ENCODE measurements around the gene NAXE.

DNA sequence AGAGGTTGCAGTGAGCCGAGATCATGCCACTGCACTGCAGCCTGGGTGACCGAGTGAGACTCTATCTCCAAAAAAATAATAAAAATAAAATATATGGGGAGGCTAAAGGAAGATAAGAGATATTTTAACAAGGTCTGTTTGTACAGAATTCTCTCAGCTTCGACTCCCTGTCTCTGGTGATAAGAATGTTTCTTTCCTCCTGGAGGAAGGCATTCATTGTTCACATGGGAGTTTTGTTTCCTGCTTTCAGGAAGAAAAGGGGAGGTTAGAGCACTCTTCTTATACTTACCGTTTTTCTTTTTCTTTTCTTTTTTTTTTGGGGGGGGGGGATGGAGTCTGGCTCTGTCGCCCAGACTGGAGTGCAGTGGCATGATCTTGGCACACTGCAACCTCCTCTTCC is 2.0 kb upstream of the NAXE start:
- TF ChIP-seq, protein P1, sequence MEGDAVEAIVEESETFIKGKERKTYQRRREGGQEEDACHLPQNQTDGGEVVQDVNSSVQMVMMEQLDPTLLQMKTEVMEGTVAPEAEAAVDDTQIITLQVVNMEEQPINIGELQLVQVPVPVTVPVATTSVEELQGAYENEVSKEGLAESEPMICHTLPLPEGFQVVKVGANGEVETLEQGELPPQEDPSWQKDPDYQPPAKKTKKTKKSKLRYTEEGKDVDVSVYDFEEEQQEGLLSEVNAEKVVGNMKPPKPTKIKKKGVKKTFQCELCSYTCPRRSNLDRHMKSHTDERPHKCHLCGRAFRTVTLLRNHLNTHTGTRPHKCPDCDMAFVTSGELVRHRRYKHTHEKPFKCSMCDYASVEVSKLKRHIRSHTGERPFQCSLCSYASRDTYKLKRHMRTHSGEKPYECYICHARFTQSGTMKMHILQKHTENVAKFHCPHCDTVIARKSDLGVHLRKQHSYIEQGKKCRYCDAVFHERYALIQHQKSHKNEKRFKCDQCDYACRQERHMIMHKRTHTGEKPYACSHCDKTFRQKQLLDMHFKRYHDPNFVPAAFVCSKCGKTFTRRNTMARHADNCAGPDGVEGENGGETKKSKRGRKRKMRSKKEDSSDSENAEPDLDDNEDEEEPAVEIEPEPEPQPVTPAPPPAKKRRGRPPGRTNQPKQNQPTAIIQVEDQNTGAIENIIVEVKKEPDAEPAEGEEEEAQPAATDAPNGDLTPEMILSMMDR (IDR thresholded peaks at IDR 0.05): no peak
- TF ChIP-seq POLR2AphosphoS5 (IDR thresholded peaks at IDR 0.05) (no peak), POLR2A (IDR thresholded peaks at IDR 0.05) (no peak)
